SK-N-SH (cell line): Measurements from ENCODE around the gene CCDC167. TPM values are rescaled to one million over a fixed set of nuclear protein-coding genes. Genes with fewer than 3 reads are reported as not detected.

Source experiments
- CTCF ChIA-PET: fragments of 300-600, 350-600 bp; formaldehyde crosslinking; extraction: SDS; loops from one replicate; lab custom pipeline; 2021; lab: Yijun Ruan, JAX
- POLR2A ChIA-PET: fragments of 350-600 bp; sonication (Branson Sonifier 250); formaldehyde crosslinking; extraction: SDS; loops from one replicate; lab custom pipeline; 2020; ENCODE audit warnings: antibody characterized with exemption, inconsistent platforms; lab: Yijun Ruan, JAX
- DNase-seq: peaks from one replicate; pipeline ENCODE4 v3.0.0; 2012
- H2AFZ ChIP-seq: fragments of 200-600 bp; sonication (generic); 2 replicates; pipeline ENCODE4 v1.8.1; 2016; ENCODE audit warnings: antibody characterized with exemption, mild to moderate bottlenecking, low read depth
- H3F3A ChIP-seq: fragments of 200-600 bp; sonication (generic); replicated peaks from 2 replicates; pipeline ENCODE3; 2016; ENCODE audit warnings: antibody characterized with exemption, mild to moderate bottlenecking; ENCODE audit not compliant: insufficient read depth
- H3K27ac ChIP-seq, 2 experiments: fragments of 200-500 bp in 1 of 2; fragments of 200-600 bp in 1 of 2; sonication (Bioruptor generic) in 1 of 2; sonication (generic), shearing (Covaris generic) in 1 of 2; 2 replicates each; pipeline versions ENCODE4 v1.5.1 to v1.6.1; 2014 to 2016; ENCODE audit warnings: low read depth in 2 of 2, inconsistent platforms in 1 of 2, low read length in 1 of 2, mild to moderate bottlenecking in 1 of 2, mixed read lengths in 1 of 2
- H3K27me3 ChIP-seq: fragments of 200-600 bp; sonication (generic), shearing (Covaris generic); 2 replicates; pipeline ENCODE4 v1.6.1; 2016; ENCODE audit warnings: mixed run types; ENCODE audit not compliant: insufficient read depth
- H3K36me3 ChIP-seq, 2 experiments: fragments of 200-500 bp in 1 of 2; fragments of 200-600 bp in 1 of 2; sonication (Bioruptor generic) in 1 of 2; sonication (generic) in 1 of 2; replicated peaks in 1 of 2; 2 replicates each; pipeline versions ENCODE3 to v1.5.1; 2014 to 2016; ENCODE audit warnings: low read length in 1 of 2, mild to moderate bottlenecking in 1 of 2; ENCODE audit not compliant: insufficient read depth in 2 of 2, control insufficient read depth in 1 of 2
- H3K4me1 ChIP-seq, 2 experiments: fragments of 200-500 bp in 1 of 2; fragments of 200-600 bp in 1 of 2; sonication (Bioruptor generic) in 1 of 2; sonication (generic), shearing (Covaris generic) in 1 of 2; 2 replicates each; pipeline versions ENCODE4 v1.5.1 to v1.6.1; 2014 to 2016; ENCODE audit warnings: low read depth in 1 of 2, low read length in 1 of 2, mixed run types in 1 of 2; ENCODE audit not compliant: insufficient read depth in 2 of 2, control insufficient read depth in 1 of 2
- H3K4me2 ChIP-seq: fragments of 200-600 bp; sonication (generic), shearing (Covaris generic); 2 replicates; pipeline ENCODE4 v1.6.1; 2017; ENCODE audit warnings: mixed run types
- H3K4me3 ChIP-seq, 2 experiments: fragments of 200-500 bp in 1 of 2; fragments of 200-600 bp in 1 of 2; sonication (Bioruptor generic) in 1 of 2; sonication (generic), shearing (Covaris generic) in 1 of 2; 2 replicates each; pipeline versions ENCODE4 v1.5.1 to v1.8.1; 2014 to 2016; ENCODE audit warnings: low read depth in 2 of 2, inconsistent platforms in 1 of 2, low read length in 1 of 2, mild to moderate bottlenecking in 1 of 2, mixed read lengths in 1 of 2, moderate library complexity in 1 of 2
- H3K79me2 ChIP-seq: fragments of 200-600 bp; sonication (generic); 2 replicates; pipeline ENCODE4 v1.8.1; 2017; ENCODE audit warnings: mild to moderate bottlenecking; ENCODE audit not compliant: insufficient read depth
- H3K9ac ChIP-seq: fragments of 200-600 bp; sonication (generic); 2 replicates; pipeline ENCODE4 v1.6.1; 2017; ENCODE audit warnings: mixed run types
- H3K9me2 ChIP-seq: fragments of 200-600 bp; sonication (generic); 2 replicates; pipeline ENCODE4 v1.6.1; 2017; ENCODE audit warnings: mixed run types
- H3K9me3 ChIP-seq: fragments of 200-600 bp; sonication (generic); 2 replicates; pipeline ENCODE4 v1.6.1; 2017; ENCODE audit warnings: mixed run types, mild to moderate bottlenecking, moderate library complexity
- H4K20me1 ChIP-seq: fragments of 200-600 bp; sonication (generic); 2 replicates; pipeline ENCODE4 v1.6.1; 2017; ENCODE audit warnings: mild to moderate bottlenecking, mixed run types; ENCODE audit not compliant: insufficient read depth
- CTCF ChIP-seq: fragments of 200-600 bp; sonication (generic); IDR thresholded peaks from 2 replicates; pipeline ENCODE4 v1.6.1; 2017; ENCODE audit warnings: antibody characterized with exemption, mild to moderate bottlenecking, moderate library complexity
- EP300 ChIP-seq, 2 experiments: IDR thresholded peaks; 2 replicates each; pipeline versions ENCODE4 v1.4.0 to v1.6.1; 2012; ENCODE audit warnings: borderline replicate concordance in 1 of 2, low read depth in 1 of 2, low read length in 1 of 2
- EZH2phosphoT487 ChIP-seq: fragments of 200-600 bp; sonication (generic); IDR thresholded peaks from 2 replicates; pipeline ENCODE4 v1.6.1; 2017; ENCODE audit warnings: low read depth, mixed run types, mild to moderate bottlenecking, antibody characterized with exemption, moderate library complexity, borderline replicate concordance
- GATA2 ChIP-seq: sonication (generic); formaldehyde crosslinking; IDR thresholded peaks from 2 replicates; pipeline ENCODE4 v1.5.0; 2020; ENCODE audit warnings: mild to moderate bottlenecking, missing genetic modification reagents
- MXI1 ChIP-seq: IDR thresholded peaks from 2 replicates; pipeline ENCODE4 v1.6.1; 2012; ENCODE audit warnings: mild to moderate bottlenecking, low read depth, low read length, improper control_type of control experiment
- POLR2AphosphoS5 ChIP-seq: IDR thresholded peaks from 2 replicates; pipeline ENCODE4 v1.6.1; 2012; ENCODE audit warnings: low read depth, low read length
- RAD21 ChIP-seq: IDR thresholded peaks from 2 replicates; pipeline ENCODE4 v1.6.1; 2012; ENCODE audit warnings: mild to moderate bottlenecking, low read length
- RCOR1 ChIP-seq: fragments of 150-350 bp; IDR thresholded peaks from 2 replicates; pipeline ENCODE4 v1.6.1; 2017; ENCODE audit warnings: antibody characterized with exemption, low read length
- RXRA ChIP-seq: IDR thresholded peaks from 2 replicates; pipeline ENCODE4 v1.4.0; 2012; ENCODE audit warnings: low read depth, mild to moderate bottlenecking, borderline replicate concordance
- TAF1 ChIP-seq: IDR thresholded peaks from 2 replicates; pipeline ENCODE4 v1.6.1; 2012; ENCODE audit warnings: low read depth, mild to moderate bottlenecking, low read length, moderate library complexity, borderline replicate concordance
- TCF12 ChIP-seq: IDR thresholded peaks from 2 replicates; pipeline ENCODE4 v1.4.0; 2012
- TEAD4 ChIP-seq: IDR thresholded peaks from 2 replicates; pipeline ENCODE4 v1.4.0; 2012; ENCODE audit warnings: mild to moderate bottlenecking, borderline replicate concordance; ENCODE audit not compliant: insufficient read depth
- YY1 ChIP-seq: IDR thresholded peaks from 2 replicates; pipeline ENCODE4 v1.4.0; 2012; ENCODE audit warnings: low read depth, mild to moderate bottlenecking
- WGBS: methylation state at CpG from one replicate; pipeline ENCODE4 v1.1.6; 2017; ENCODE audit warnings: low lambda C conversion rate; 5-methylcytosine and 5-hydroxymethylcytosine counted together
- polyA plus RNA-seq, 3 experiments: library from polyadenylated mRNA; depleted of rRNA; stranded (reverse); fragments of >200 nt; gene quantifications; 2 replicates each; pipeline ENCODE4 v1.2.3, GENCODE V29; 2012
- TF ChIP-seq, protein P1 (sequence below): fragments of 150-350 bp; IDR thresholded peaks from 2 replicates; pipeline ENCODE4 v1.6.1; 2017; ENCODE audit warnings: antibody characterized with exemption, low read length, low read depth, borderline replicate concordance

The CCDC167 gene
- polyA plus RNA-seq, 1 of the 3 experiments (the other 2 are of a cell fraction), result 49.1 TPM

DNA sequence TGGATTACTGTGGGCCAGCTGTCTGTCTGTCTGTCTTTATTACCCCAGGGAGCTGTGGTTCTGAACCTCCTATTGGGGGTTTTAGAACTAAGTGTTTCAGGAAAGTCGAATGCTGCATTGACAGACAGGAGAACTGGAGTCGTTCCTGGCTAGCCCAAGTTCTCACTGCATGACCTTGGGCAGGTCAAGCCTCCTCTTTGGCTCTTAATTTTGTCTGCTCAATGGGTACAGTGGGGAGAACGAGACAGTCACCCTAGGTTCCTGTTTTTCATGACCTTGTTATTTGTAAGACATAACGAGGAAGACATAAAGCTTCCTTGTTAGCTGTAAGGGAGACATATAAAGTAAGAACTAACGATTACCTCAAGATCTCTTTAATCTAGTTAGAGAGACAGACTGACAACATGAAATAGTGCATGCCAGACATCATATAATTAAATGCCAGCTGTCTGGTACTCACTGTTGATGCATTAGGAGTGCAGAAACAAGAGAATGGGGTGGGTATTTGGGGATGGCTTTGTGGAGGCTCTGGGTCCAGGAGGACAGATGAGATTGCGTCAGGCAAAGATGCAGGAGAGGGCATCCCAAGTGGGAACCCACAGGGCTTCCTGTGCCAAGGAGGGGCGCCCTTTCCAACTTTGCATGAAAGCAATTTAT, 3.7 kb upstream of the CCDC167 start:
- peak; percentile 49 for DNase-seq
- TF ChIP-seq POLR2AphosphoS5 (no peak), GATA2 (CRISPR knock-in tag) (0 out of 2 replicates have a peak, but pooled peaks have one; percentile 33), EP300 (IDR thresholded peaks at IDR 0.05; ENCODE audit: borderline replicate concordance in 1 of 2, low read depth in 1 of 2, low read length in 1 of 2) (peak in 1 of 2 experiments; percentile 38; a peak in 1 of 4 replicates), YY1 (no peak)
- TF ChIP-seq, protein P1, sequence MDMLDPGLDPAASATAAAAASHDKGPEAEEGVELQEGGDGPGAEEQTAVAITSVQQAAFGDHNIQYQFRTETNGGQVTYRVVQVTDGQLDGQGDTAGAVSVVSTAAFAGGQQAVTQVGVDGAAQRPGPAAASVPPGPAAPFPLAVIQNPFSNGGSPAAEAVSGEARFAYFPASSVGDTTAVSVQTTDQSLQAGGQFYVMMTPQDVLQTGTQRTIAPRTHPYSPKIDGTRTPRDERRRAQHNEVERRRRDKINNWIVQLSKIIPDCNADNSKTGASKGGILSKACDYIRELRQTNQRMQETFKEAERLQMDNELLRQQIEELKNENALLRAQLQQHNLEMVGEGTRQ, result no peak
- ChIA-PET POLR2A (interaction anchor here (1.0 kb wide), 1 partner anchor 13 kb away, joined by 3 read pairs; no protein-coding TSS in a partner anchor), CTCF (interaction anchor here (0.9 to 2.3 kb wide), 5 partner anchors 8 to 35 kb away, joined by 3 to 9 read pairs (median 4); no protein-coding TSS in a partner anchor)
- Histone ChIP-seq H3K27ac (peak overlapping the region in 1 of 2 experiments; percentile 89; a peak in 2 of 4 replicates), H3F3A (no peaks in the 10 kb centered on the region), H3K4me1 (peaks cover 5 to 49% of the 10 kb centered on the region in 2 experiments; a peak in 3 of 4 replicates), H3K4me2 (no peak overlapping the region), H3K4me3 (no peak overlapping the region), H3K36me3 (no peaks in the 10 kb centered on the region), H3K79me2 (peaks cover 8% of the 10 kb centered on the region; the same call in 1 of the 2 replicates), H3K9me3 (no peaks in the 10 kb centered on the region), H3K9ac (no peak overlapping the region), H3K27me3 (no peaks in the 10 kb centered on the region), H2AFZ (no peak overlapping the region), H4K20me1 (no peaks in the 10 kb centered on the region), H3K9me2 (no peaks in the 10 kb centered on the region)
- 45% methylated on average over 5 of the region's 7 CpGs for WGBS

DNA sequence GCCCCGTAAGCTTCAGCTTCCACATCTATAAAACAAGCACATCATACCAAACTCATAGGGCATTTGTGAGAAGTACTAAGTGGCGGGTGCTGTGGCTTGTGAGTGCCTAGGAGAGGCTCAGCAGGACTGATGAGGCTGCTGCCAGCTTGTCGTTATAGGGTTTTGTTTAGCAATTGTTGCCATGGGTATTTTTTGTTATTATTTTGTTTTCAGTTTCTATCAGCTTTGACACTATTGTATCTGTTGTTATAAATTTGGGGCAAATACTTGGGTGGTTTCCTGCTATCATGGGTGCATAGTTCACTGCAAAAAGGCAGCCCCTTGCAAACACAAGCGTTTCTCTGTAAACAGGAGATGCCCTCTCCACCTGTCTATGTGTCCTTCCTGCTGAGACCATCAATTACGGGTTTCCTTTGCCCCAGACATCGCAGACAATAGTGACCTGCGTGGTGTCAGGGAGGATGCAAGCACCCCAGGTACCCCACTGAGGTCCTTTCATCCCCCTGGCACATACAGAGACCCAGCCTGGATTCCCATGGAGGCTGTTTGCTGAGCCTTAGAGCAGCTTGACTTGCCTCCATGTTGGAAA, 3.1 kb upstream of the CCDC167 start:
- Histone ChIP-seq H3K9me2 (no peaks in the 10 kb centered on the region), H3K27me3 (no peaks in the 10 kb centered on the region), H3K36me3 (no peaks in the 10 kb centered on the region), H3K9ac (no peak overlapping the region), H3K4me1 (peaks cover 5 to 49% of the 10 kb centered on the region in 2 experiments; a peak in 3 of 4 replicates), H3K79me2 (peaks cover 8% of the 10 kb centered on the region; the same call in 1 of the 2 replicates), H3K4me3 (no peak overlapping the region), H3K4me2 (no peak overlapping the region), H3K27ac (peak overlapping the region in 1 of 2 experiments; percentile 89; a peak in 2 of 4 replicates), H3F3A (no peaks in the 10 kb centered on the region), H4K20me1 (no peaks in the 10 kb centered on the region), H2AFZ (no peak overlapping the region), H3K9me3 (no peaks in the 10 kb centered on the region)
- 78% methylated on average over 7 of the region's 7 CpGs for WGBS
- DNase-seq, result no peak
- POLR2A ChIA-PET, result no interaction called here
- CTCF ChIA-PET, result interaction anchor here (1.1 to 2.3 kb wide), 5 partner anchors 8 to 64 kb away, joined by 3 to 9 read pairs (median 4); no protein-coding TSS in a partner anchor
- TF ChIP-seq EZH2phosphoT487, result no peak
- TF ChIP-seq TEAD4, result no peak
- no peak for TF ChIP-seq TAF1
- no peak for TF ChIP-seq EP300 (IDR thresholded peaks at IDR 0.05; ENCODE audit: borderline replicate concordance in 1 of 2, low read depth in 1 of 2, low read length in 1 of 2)
- TF ChIP-seq RAD21, result no peak
- no peak for TF ChIP-seq POLR2AphosphoS5
- no peak for TF ChIP-seq RCOR1
- no peak for TF ChIP-seq MXI1
- no peak for TF ChIP-seq TCF12
- TF ChIP-seq GATA2 (CRISPR knock-in tag), result no peak
- TF ChIP-seq, protein P1, result no peak
- no peak for TF ChIP-seq CTCF
- no peak for TF ChIP-seq RXRA
